ENCODE data around the gene LDAH.

The LDAH gene

DNA sequence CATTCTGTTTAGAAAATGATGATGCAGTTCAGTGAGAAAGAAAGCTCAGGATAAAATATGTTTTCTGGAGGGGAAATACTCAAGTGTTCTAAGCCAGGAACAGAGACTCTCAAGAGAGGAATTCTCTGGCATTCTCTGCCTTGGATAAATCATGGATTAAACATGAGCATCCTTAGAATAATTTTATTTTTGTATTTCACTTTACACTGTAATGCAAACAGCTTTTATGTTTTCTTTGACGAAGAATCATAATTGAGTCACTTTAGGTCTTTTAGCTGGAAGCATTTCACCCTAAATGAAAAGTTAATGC is 144.9 kb downstream of the LDAH start:
- TF ChIP-seq ARNT (IDR thresholded peaks at IDR 0.05) (no peak), BHLHE40 (IDR thresholded peaks at IDR 0.05; ENCODE audit: borderline replicate concordance) (no peak), SP1 (IDR thresholded peaks at IDR 0.05) (no peak)
- ChIA-PET CTCF (interaction anchor here (1.7 to 3.6 kb wide), 3 partner anchors 11 to 16 kb away, joined by 7 to 17 read pairs (median 14); partner anchors contain the start of gene GDF7), POLR2A (interaction anchor here (1.2 to 1.4 kb wide), 2 partner anchors 145 to 231 kb away, joined by 3 to 4 read pairs; partner anchors contain the start of genes LDAH and RHOB)
- DNase-seq (ENCODE audit: extremely low spot score): no peak

DNA sequence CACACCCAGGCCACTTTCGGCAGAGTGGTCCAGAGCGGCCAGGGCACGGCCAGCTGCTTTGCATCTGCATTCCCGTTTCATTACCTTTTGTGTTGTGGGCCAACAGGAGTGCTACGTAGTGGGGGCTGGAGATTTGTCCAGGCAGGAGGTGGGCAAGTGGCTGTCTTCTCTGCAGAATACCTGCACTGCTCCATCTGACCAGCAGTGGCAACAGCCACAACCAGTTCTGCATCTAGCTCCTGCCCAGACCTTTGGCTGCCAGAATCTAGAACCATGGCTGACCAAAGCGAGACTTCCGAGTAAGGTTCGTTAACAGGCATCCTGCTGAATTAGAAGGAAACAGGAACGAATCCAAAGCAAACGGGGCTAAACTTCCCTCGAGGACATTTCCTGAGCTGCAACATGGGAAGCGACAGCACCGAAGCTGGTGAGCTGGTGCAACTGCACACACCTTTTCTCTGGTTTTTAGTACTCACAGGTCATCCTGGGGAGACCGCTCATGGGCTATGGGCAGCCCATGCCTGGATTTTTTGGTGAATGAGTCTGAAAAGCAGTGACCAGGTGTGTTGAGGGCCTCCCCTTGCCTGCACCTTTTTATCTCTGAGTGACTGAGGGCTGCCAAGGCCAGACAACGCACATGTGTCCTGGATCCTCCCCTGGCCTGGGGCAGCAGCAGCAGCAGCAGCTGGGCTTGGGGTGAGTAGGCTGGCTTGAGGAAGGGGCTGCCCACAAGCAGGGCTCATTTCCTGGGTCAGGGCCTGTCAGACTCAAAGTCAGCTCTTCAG is 145.4 kb downstream of the LDAH start:
- DNase-seq (ENCODE audit: extremely low spot score): no peak
- CTCF ChIA-PET: interaction anchor here (1.4 to 3.6 kb wide), 4 partner anchors 11 to 26 kb away, joined by 5 to 17 read pairs (median 10); partner anchors contain the start of genes GDF7 and HS1BP3
- TF ChIP-seq FOXK2 (IDR thresholded peaks at IDR 0.05): no peak
- no peak for TF ChIP-seq HDGF (IDR thresholded peaks at IDR 0.05; ENCODE audit: borderline replicate concordance)
- TF ChIP-seq ARNT (IDR thresholded peaks at IDR 0.05): no peak
- no peak for TF ChIP-seq SP1 (IDR thresholded peaks at IDR 0.05)
- no peak for TF ChIP-seq ELF4 (IDR thresholded peaks at IDR 0.05)
- TF ChIP-seq FOXM1 (IDR thresholded peaks at IDR 0.05; ENCODE audit: borderline replicate concordance): no peak
- POLR2A ChIA-PET: interaction anchor here (1.2 to 1.4 kb wide), 2 partner anchors 145 to 230 kb away, joined by 3 to 4 read pairs; partner anchors contain the start of genes LDAH and RHOB

DNA sequence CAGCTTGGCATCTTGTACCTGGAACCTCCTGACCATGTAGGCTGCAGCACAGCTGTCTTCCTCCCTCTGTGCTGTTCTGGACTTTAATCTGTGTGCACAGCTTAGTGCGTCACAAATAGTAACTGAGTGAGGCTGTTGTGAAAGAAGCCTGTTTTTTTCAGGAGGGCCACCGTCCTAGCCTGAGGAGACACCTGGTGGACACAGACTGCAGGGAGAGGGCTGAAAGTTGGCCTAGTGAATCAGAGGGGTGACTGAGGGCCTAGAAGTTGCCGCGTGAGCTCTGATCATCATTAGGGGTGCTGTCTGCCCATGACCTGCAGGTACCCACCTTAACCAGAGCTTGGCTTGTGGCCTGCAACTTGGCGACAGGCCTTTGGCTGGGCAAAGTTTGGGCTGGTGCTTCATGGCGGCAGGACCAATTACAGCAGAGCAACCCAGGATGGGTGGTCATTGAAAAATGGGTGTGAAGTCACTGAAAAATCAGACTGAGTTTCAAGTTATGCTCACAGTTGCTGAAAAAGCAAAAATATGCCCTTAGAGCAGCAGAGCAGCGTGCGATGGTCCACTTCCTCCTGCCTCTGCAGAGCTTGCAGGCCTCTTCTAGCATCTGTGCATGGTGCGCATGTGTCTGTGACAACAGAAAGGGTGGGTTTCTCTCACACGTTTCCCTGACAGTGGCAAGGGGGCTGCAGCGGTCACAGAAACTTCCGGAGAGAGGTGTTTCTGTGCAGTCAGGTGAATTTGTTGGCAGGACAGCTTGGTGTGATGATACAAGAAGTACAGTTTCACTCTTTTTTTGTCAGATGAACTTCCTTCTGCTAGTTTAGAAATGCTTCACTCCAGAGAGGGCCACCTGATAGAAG is 146.3 kb downstream of the LDAH start:
- POLR2A ChIA-PET: interaction anchor here (1.2 kb wide), 1 partner anchor 26 kb away, joined by 4 read pairs; the partner anchor contains the start of gene HS1BP3
- DNase-seq (ENCODE audit: extremely low spot score): no peak
- CTCF ChIA-PET: interaction anchor here (1.4 to 3.6 kb wide), 4 partner anchors 10 to 25 kb away, joined by 5 to 17 read pairs (median 10); partner anchors contain the start of genes GDF7 and HS1BP3
- no peak for TF ChIP-seq SP1 (IDR thresholded peaks at IDR 0.05)
- TF ChIP-seq SUZ12 (IDR thresholded peaks at IDR 0.05): no peak
- TF ChIP-seq, protein P1, sequence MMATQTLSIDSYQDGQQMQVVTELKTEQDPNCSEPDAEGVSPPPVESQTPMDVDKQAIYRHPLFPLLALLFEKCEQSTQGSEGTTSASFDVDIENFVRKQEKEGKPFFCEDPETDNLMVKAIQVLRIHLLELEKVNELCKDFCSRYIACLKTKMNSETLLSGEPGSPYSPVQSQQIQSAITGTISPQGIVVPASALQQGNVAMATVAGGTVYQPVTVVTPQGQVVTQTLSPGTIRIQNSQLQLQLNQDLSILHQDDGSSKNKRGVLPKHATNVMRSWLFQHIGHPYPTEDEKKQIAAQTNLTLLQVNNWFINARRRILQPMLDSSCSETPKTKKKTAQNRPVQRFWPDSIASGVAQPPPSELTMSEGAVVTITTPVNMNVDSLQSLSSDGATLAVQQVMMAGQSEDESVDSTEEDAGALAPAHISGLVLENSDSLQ (IDR thresholded peaks at IDR 0.05): no peak
- TF ChIP-seq NFRKB (IDR thresholded peaks at IDR 0.05): no peak
- TF ChIP-seq ELF4 (IDR thresholded peaks at IDR 0.05): no peak
- no peak for TF ChIP-seq FOXK2 (IDR thresholded peaks at IDR 0.05)
- TF ChIP-seq FOXM1 (IDR thresholded peaks at IDR 0.05; ENCODE audit: borderline replicate concordance): no peak
- no peak for TF ChIP-seq CTBP1 (IDR thresholded peaks at IDR 0.05; ENCODE audit: borderline replicate concordance)
- TF ChIP-seq HDGF (IDR thresholded peaks at IDR 0.05; ENCODE audit: borderline replicate concordance): no peak

DNA sequence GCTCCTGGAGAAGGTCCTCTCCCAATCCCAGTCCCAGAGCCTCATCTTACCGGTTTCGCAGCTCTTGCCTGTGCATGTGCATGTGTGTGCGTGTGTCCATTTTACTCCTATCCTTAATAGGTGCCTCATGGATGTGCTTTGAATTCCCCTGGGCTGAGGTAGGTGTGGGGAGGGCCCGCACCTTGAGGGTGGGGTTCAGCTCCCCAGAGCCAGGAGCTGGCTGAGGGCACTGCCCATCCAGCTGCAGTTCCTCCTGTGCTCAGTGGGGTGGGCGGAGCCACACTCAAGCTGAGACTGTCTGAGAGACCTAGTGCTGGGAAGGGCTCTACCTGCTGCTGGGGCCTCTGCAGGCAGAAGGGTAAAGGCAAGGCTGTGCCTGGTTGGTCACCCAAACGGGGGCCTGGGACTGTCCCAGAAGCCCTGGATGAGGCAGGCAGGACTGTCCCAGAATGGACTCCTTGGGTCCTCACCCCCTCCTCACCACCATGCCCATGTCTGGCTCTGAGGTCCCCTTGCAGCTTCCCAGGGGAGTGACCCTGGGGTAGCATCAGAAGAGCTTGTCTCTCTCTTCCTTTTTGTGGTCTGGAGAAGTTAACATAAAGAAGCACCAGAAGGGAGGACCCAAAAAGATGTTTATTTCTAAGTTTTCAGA is 147.1 kb downstream of the LDAH start:
- POLR2A ChIA-PET: interaction anchor here (1.2 kb wide), 1 partner anchor 25 kb away, joined by 4 read pairs; the partner anchor contains the start of gene HS1BP3
- CTCF ChIA-PET: interaction anchor here (0.8 to 3.6 kb wide), 4 partner anchors 9 to 287 kb away, joined by 5 to 17 read pairs (median 10); partner anchors contain the start of genes GDF7 and HS1BP3
- TF ChIP-seq TARDBP (IDR thresholded peaks at IDR 0.05) (no peak), NFRKB (IDR thresholded peaks at IDR 0.05) (no peak), CTBP1 (IDR thresholded peaks at IDR 0.05; ENCODE audit: borderline replicate concordance) (no peak), HDGF (IDR thresholded peaks at IDR 0.05; ENCODE audit: borderline replicate concordance) (no peak), SP1 (IDR thresholded peaks at IDR 0.05) (no peak), FOXM1 (IDR thresholded peaks at IDR 0.05; ENCODE audit: borderline replicate concordance) (no peak), ARNT (IDR thresholded peaks at IDR 0.05) (no peak), SUZ12 (IDR thresholded peaks at IDR 0.05) (no peak), FOXK2 (IDR thresholded peaks at IDR 0.05) (no peak), BHLHE40 (IDR thresholded peaks at IDR 0.05; ENCODE audit: borderline replicate concordance) (no peak)
- TF ChIP-seq, protein P1 (IDR thresholded peaks at IDR 0.05): no peak
- DNase-seq (ENCODE audit: extremely low spot score): no peak

DNA sequence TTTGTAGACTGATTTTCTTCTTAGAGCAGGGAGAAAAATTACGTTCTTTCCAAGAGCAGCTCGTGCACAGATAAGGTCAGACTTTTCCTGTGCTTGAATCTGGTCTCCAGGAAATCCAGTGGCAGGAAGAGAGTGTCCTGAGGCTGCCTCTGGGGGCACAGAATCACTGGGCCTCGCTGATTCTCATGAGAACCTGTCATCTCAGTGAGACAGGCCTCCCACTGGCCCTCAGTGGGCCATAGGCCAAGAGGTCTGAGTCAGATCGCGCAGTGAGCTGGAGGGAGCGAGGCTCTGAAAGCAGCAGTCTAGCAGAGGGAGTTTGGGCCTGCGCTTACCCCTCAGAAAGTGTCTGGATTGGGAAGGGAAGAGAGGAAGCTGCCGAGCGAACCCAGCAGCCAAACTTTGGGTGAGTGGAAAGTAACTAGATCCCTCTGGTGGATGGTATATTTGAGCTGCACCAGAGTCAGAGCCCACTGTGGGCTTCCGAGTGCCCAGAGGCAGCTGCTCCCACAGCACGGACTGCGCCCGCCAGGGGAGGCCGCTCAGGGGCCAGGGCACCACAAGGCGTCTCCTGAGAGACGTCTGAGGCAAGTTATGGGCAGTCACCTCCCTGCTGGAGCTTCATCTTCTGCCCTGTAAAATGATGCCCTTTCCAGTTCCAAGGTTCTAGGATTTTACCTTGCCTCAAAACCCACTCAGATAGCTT is 147.8 kb downstream of the LDAH start:
- ChIA-PET CTCF (interaction anchor here (0.8 to 3.6 kb wide), 3 partner anchors 8 to 288 kb away, joined by 5 to 17 read pairs (median 14); partner anchors contain the start of gene GDF7), POLR2A (interaction anchor here (1.2 to 1.8 kb wide), 2 partner anchors 17 to 24 kb away, joined by 3 to 4 read pairs; partner anchors contain the start of gene HS1BP3)
- TF ChIP-seq TARDBP (IDR thresholded peaks at IDR 0.05) (no peak), FOXM1 (IDR thresholded peaks at IDR 0.05; ENCODE audit: borderline replicate concordance) (no peak), LEF1 (IDR thresholded peaks at IDR 0.05; ENCODE audit: borderline replicate concordance) (no peak), NFRKB (IDR thresholded peaks at IDR 0.05) (no peak), SUZ12 (IDR thresholded peaks at IDR 0.05) (no peak), FOXK2 (IDR thresholded peaks at IDR 0.05) (no peak), ELF4 (IDR thresholded peaks at IDR 0.05) (no peak), ZNF384 (IDR thresholded peaks at IDR 0.05) (no peak)
- no peak for DNase-seq (ENCODE audit: extremely low spot score)

Measured in HEK293T (cell line).